Endodermal cell (in vitro differentiated cells): ENCODE results near the gene KMT2C. TPM values are rescaled to one million over a fixed set of nuclear protein-coding genes. Genes with fewer than 3 reads are reported as not detected.

Experiments
- DNase-seq: peaks from one replicate; pipeline ENCODE4 v3.0.0-alpha.2; 2017
- H3K27ac ChIP-seq: 2 replicates; pipeline ENCODE4 v1.5.1; 2013; ENCODE audit warnings: mild to moderate bottlenecking, low read depth, low read length, moderate library complexity
- H3K27me3 ChIP-seq: 2 replicates; pipeline ENCODE4 v1.6.1; 2013; ENCODE audit warnings: mild to moderate bottlenecking, low read length, moderate library complexity; ENCODE audit not compliant: insufficient read depth, control insufficient read depth, poor library complexity, severe bottlenecking
- H3K36me3 ChIP-seq: 2 replicates; pipeline ENCODE4 v1.7.0; 2013; ENCODE audit warnings: mild to moderate bottlenecking, low read length, moderate library complexity; ENCODE audit not compliant: control insufficient read depth, insufficient read depth
- H3K4me1 ChIP-seq: one replicate; pipeline ENCODE4 v1.7.0; 2013; ENCODE audit warnings: low read length; ENCODE audit not compliant: control insufficient read depth, insufficient read depth
- H3K4me3 ChIP-seq: 2 replicates; pipeline ENCODE4 v1.5.1; 2013; ENCODE audit warnings: mild to moderate bottlenecking, low read length, moderate library complexity
- H3K9ac ChIP-seq: 2 replicates; pipeline ENCODE4 v1.6.1; 2013; ENCODE audit warnings: mild to moderate bottlenecking, low read length, moderate library complexity; ENCODE audit not compliant: poor library complexity, severe bottlenecking; ENCODE audit errors: extremely low read depth
- H3K9me3 ChIP-seq: 2 replicates; pipeline ENCODE4 v1.6.1; 2013; ENCODE audit warnings: mild to moderate bottlenecking, low read length, moderate library complexity; ENCODE audit not compliant: control insufficient read depth
- H3K27ac Mint-ChIP-seq: 2 replicates; pipeline ENCODE4 v1.8.0; 2020; ENCODE audit warnings: mixed read lengths
- H3K27me3 Mint-ChIP-seq: 2 replicates; pipeline ENCODE4 v1.8.0; 2021; ENCODE audit warnings: mild to moderate bottlenecking, mixed read lengths; ENCODE audit not compliant: insufficient read depth
- H3K36me3 Mint-ChIP-seq: 2 replicates; pipeline ENCODE4 v1.8.0; 2020; ENCODE audit warnings: low read depth, mixed read lengths
- H3K4me1 Mint-ChIP-seq: 2 replicates; pipeline ENCODE4 v1.8.0; 2020; ENCODE audit warnings: mixed read lengths
- H3K4me3 Mint-ChIP-seq: 2 replicates; pipeline ENCODE4 v1.8.0; 2020; ENCODE audit warnings: mild to moderate bottlenecking, moderate library complexity, mixed read lengths
- H3K9me3 Mint-ChIP-seq: 2 replicates; pipeline ENCODE4 v1.8.0; 2020; ENCODE audit warnings: mild to moderate bottlenecking, mixed read lengths
- WGBS, 2 experiments: methylation state at CpG; one replicate each; pipeline versions ENCODE4 v1.1.5 to v1.1.7; 2013; ENCODE audit warnings: missing lambda C conversion rate in 2 of 2, mixed read lengths in 1 of 2; ENCODE audit not compliant: insufficient coverage in 1 of 2, insufficient read length in 1 of 2; 5-methylcytosine and 5-hydroxymethylcytosine counted together
- total RNA-seq, 2 donors: library from RNA; stranded (reverse); fragmentation: NEBNext Ultra II Directional in 1 of 2; extraction: Animal tissue kit (Norgen Biotek cat#: 25700) in 1 of 2; gene quantifications; 2 replicates in 1 of 2; 3 replicates in 1 of 2; pipeline ENCODE4 v1.2.1, GENCODE V29; 2021
- TF ChIP-seq, protein P1 (sequence below): fragments of 200-600 bp; sonication (generic); conservative IDR thresholded peaks from 2 replicates; pipeline ENCODE4 v1.5.0; 2021; ENCODE audit warnings: antibody characterized with exemption, mild to moderate bottlenecking

KMT2C gene
- total RNA-seq, 2 donors from 2014 or later = 54.3 to 60.6 TPM

DNA sequence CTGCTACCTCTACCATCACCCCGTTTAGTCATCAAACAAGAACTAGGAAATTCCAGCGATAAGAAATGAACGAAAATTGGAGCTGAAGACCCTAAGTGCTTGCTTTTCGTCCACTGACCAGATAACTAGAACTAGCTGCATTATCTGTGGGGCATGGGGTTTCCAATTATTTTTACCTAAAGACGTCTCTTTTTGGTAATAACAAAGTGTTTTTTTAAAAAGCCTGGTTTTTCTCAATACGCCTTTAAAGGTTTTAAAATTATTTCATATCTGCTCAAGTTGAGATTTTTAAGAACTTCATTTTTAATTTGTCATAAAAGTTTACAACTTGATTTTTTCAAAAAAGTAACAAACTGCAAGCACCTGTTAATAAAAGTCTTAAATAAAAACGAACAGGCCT is 306.1 kb downstream of the KMT2C start:
- no peak overlapping the region for H3K4me3 Mint-ChIP-seq
- Histone ChIP-seq H3K9ac (no peak overlapping the region), H3K27ac (no peak overlapping the region), H3K36me3 (peaks cover 84% of the 10 kb centered on the region), H3K4me1 (no peaks in the 10 kb centered on the region), H3K27me3 (no peaks in the 10 kb centered on the region), H3K4me3 (no peak overlapping the region), H3K9me3 (peaks cover 6% of the 10 kb centered on the region)
- no peak for DNase-seq
- WGBS, 2 experiments = 95 to 100% methylated on average over 5 to 6 of the region's 7 CpGs
- H3K9me3 Mint-ChIP-seq = peaks cover 38% of the 10 kb centered on the region
- H3K27ac Mint-ChIP-seq = no peak overlapping the region
- H3K36me3 Mint-ChIP-seq = peaks cover 91% of the 10 kb centered on the region
- H3K27me3 Mint-ChIP-seq = no peaks in the 10 kb centered on the region
- H3K4me1 Mint-ChIP-seq = no peaks in the 10 kb centered on the region
- TF ChIP-seq, protein P1, sequence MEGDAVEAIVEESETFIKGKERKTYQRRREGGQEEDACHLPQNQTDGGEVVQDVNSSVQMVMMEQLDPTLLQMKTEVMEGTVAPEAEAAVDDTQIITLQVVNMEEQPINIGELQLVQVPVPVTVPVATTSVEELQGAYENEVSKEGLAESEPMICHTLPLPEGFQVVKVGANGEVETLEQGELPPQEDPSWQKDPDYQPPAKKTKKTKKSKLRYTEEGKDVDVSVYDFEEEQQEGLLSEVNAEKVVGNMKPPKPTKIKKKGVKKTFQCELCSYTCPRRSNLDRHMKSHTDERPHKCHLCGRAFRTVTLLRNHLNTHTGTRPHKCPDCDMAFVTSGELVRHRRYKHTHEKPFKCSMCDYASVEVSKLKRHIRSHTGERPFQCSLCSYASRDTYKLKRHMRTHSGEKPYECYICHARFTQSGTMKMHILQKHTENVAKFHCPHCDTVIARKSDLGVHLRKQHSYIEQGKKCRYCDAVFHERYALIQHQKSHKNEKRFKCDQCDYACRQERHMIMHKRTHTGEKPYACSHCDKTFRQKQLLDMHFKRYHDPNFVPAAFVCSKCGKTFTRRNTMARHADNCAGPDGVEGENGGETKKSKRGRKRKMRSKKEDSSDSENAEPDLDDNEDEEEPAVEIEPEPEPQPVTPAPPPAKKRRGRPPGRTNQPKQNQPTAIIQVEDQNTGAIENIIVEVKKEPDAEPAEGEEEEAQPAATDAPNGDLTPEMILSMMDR = no peak

DNA sequence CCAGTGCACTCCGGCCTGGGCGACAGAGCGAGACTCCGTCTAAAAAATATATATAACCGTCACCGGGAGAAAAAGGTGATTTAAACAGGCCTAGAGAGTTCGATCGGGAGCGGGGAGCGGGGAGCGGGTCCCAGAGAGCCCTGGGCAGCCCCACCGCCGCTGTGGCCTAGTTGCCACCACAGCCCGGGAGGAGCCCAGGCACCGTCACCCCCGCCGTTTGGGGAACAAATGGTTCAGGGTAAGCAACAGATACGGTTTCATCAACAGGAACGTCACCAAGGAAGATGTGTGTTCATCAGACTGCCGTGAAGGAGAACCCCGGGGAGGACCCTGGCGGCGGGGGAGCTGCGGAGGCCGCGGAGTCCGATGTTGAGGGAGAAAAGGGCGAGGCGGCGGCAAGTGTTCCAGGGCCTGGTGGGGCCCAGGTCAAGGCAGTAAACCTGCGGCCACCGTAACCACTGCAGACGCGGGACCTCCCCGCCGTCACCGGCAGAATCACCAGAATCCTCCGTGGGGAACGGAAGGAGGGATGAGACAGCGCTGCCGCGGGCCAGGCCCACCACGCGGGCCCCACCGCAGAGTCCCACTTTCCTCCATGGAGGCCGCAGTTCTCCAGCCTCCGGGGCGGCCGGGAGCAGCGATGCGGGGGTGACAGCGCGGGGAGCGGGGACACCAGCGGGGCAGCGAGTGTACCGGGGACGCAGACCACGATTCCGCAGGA is 306.9 kb downstream of the KMT2C start:
- H3K27me3 ChIP-seq = no peaks in the 10 kb centered on the region
- H3K27ac ChIP-seq = no peak overlapping the region
- no peak for DNase-seq
- no peak overlapping the region for H3K4me3 ChIP-seq
- TF ChIP-seq, protein P1 = no peak
- H3K36me3 ChIP-seq = peaks cover 85% of the 10 kb centered on the region
- no peaks in the 10 kb centered on the region for H3K4me1 ChIP-seq
- WGBS, 2 experiments = 96 to 97% methylated on average over 37 to 60 of the region's 60 CpGs
- H3K9me3 ChIP-seq = peaks cover 10% of the 10 kb centered on the region
- H3K27ac Mint-ChIP-seq = no peak overlapping the region
- peaks cover 39% of the 10 kb centered on the region for H3K9me3 Mint-ChIP-seq
- H3K4me3 Mint-ChIP-seq = no peak overlapping the region
- H3K9ac ChIP-seq = no peak overlapping the region
- H3K4me1 Mint-ChIP-seq = no peaks in the 10 kb centered on the region
- peaks cover 95% of the 10 kb centered on the region for H3K36me3 Mint-ChIP-seq
- no peaks in the 10 kb centered on the region for H3K27me3 Mint-ChIP-seq

DNA sequence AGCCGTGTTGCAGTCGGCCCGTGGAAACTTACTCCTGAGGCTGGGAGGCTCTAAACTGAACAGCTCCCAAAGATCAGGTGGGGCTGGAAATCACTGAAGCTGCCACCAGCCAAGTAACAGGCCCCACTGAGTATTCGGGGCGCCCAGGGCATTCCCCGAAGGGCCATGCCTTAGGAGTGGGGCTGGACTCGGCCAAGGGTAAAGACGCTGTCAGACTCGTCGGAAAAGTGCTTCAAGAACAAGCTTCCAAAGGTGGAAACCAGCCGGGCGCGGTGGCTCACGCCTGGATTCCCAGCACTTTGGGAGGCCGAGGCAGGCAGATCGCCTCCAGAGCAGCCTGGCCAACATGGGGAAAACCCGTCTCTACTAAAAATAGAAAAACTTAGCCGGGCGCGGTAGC is 307.6 kb downstream of the KMT2C start:
- Histone ChIP-seq H3K27me3 (no peaks in the 10 kb centered on the region), H3K9ac (no peak overlapping the region), H3K9me3 (peaks cover 10% of the 10 kb centered on the region), H3K36me3 (peaks cover 90% of the 10 kb centered on the region), H3K4me1 (no peaks in the 10 kb centered on the region), H3K4me3 (no peak overlapping the region), H3K27ac (no peak overlapping the region)
- no peaks in the 10 kb centered on the region for H3K4me1 Mint-ChIP-seq
- H3K4me3 Mint-ChIP-seq = no peak overlapping the region
- WGBS, 2 experiments = 91 to 96% methylated on average over 17 to 20 of the region's 20 CpGs
- peaks cover 39% of the 10 kb centered on the region for H3K9me3 Mint-ChIP-seq
- no peak overlapping the region for H3K27ac Mint-ChIP-seq
- peaks cover 95% of the 10 kb centered on the region for H3K36me3 Mint-ChIP-seq
- H3K27me3 Mint-ChIP-seq = no peaks in the 10 kb centered on the region
- TF ChIP-seq, protein P1 = no peak
- DNase-seq = no peak
